ENCODE measurements around the gene DOP1A. TPM values are rescaled to one million over a fixed set of nuclear protein-coding genes. Genes with fewer than 3 reads are reported as not detected.

Gene DOP1A
- total RNA-seq, 4 donors from 2014 or later: 32.8 to 48.1 (median 36.0) TPM

- peaks cover 12 to 100% of the 10 kb centered on the region in 2 donors for H3K36me3 ChIP-seq
- no peak for TF ChIP-seq EP300 (IDR thresholded peaks at IDR 0.05)
- no peak overlapping the region for H3K4me3 ChIP-seq
- no peak overlapping the region for H3K27ac ChIP-seq
- no peaks in the 10 kb centered on the region for H3K9me3 ChIP-seq
- no peaks in the 10 kb centered on the region for H3K4me1 ChIP-seq
- no peak for ATAC-seq
- no peaks in the 10 kb centered on the region for H3K27me3 ChIP-seq
Observed at GRCh38 chr6:83169106-83169505, 101.6 kb downstream of the DOP1A start.

DNA sequence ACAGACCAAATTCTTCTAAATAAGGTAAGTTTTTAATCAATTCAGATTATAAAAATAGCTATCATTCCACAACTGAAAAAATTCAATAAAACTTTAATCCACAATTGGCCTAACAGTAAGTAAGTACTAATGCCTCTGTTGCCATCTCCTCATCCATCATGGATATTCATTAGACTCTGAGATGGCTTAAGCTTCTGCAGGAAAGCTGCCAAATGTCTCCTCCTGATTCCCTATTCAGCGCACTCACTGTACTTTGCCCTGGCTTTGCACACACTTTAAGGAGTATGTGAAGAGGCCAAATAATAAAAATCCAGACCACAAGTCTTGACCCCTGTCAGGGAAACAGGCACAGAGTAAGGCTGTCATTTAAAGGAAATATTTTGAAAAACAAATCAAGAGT is 102.0 kb downstream of the DOP1A start:
- ATAC-seq: no peak
- H3K9me3 ChIP-seq: no peaks in the 10 kb centered on the region
- TF ChIP-seq, protein P1, sequence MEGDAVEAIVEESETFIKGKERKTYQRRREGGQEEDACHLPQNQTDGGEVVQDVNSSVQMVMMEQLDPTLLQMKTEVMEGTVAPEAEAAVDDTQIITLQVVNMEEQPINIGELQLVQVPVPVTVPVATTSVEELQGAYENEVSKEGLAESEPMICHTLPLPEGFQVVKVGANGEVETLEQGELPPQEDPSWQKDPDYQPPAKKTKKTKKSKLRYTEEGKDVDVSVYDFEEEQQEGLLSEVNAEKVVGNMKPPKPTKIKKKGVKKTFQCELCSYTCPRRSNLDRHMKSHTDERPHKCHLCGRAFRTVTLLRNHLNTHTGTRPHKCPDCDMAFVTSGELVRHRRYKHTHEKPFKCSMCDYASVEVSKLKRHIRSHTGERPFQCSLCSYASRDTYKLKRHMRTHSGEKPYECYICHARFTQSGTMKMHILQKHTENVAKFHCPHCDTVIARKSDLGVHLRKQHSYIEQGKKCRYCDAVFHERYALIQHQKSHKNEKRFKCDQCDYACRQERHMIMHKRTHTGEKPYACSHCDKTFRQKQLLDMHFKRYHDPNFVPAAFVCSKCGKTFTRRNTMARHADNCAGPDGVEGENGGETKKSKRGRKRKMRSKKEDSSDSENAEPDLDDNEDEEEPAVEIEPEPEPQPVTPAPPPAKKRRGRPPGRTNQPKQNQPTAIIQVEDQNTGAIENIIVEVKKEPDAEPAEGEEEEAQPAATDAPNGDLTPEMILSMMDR (IDR thresholded peaks at IDR 0.05): no peak
- TF ChIP-seq POLR2A (IDR thresholded peaks at IDR 0.05): no peak
- no peak for TF ChIP-seq POLR2AphosphoS5 (IDR thresholded peaks at IDR 0.05)
- TF ChIP-seq EP300 (IDR thresholded peaks at IDR 0.05): no peak
- H3K27ac ChIP-seq: no peak overlapping the region
- H3K4me3 ChIP-seq: no peak overlapping the region
- H3K27me3 ChIP-seq: no peaks in the 10 kb centered on the region
- no peaks in the 10 kb centered on the region for H3K4me1 ChIP-seq
- peaks cover 12 to 100% of the 10 kb centered on the region in 2 donors for H3K36me3 ChIP-seq
- WGBS, 2 donors (ENCODE audit: low coverage in 1 of 2): 27 to 33% methylated on average over 1 of the region's 1 CpG

GRCh38 chr6:83176246-83176645 is 108.8 kb downstream of the DOP1A start:
- TF ChIP-seq, protein P1 (IDR thresholded peaks at IDR 0.05): no peak
- no peak for TF ChIP-seq POLR2AphosphoS5 (IDR thresholded peaks at IDR 0.05)
- no peak for TF ChIP-seq POLR2A (IDR thresholded peaks at IDR 0.05)
- no peak for TF ChIP-seq EP300 (IDR thresholded peaks at IDR 0.05)
- peaks cover 3 to 95% of the 10 kb centered on the region in 2 donors for H3K36me3 ChIP-seq
- no peak for ATAC-seq

GRCh38 chr6:83180426-83180950 is 113.0 kb downstream of the DOP1A start:
- TF ChIP-seq, protein P1 (IDR thresholded peaks at IDR 0.05): no peak
- TF ChIP-seq POLR2AphosphoS5 (IDR thresholded peaks at IDR 0.05): no peak
- no peak for TF ChIP-seq POLR2A (IDR thresholded peaks at IDR 0.05)
- no peak for TF ChIP-seq EP300 (IDR thresholded peaks at IDR 0.05)
- Histone ChIP-seq H3K27me3 (no peaks in the 10 kb centered on the region), H3K4me1 (peaks cover 0 to 5% (median 0%) of the 10 kb centered on the region in 3 donors), H3K4me3 (no peak overlapping the region), H3K36me3 (peaks cover 0 to 96% of the 10 kb centered on the region in 2 donors), H3K27ac (no peak overlapping the region), H3K9me3 (no peaks in the 10 kb centered on the region)
- no peak for ATAC-seq

More at GRCh38 chr6:83176246-83176645, 108.8 kb downstream of the DOP1A start:
- Histone ChIP-seq H3K4me3 (no peak overlapping the region), H3K4me1 (peaks cover 0 to 5% (median 0%) of the 10 kb centered on the region in 3 donors), H3K9me3 (no peaks in the 10 kb centered on the region), H3K27me3 (no peaks in the 10 kb centered on the region), H3K27ac (no peak overlapping the region)
- WGBS, 2 donors (ENCODE audit: low coverage in 1 of 2): 63 to 73% methylated on average over 4 of the region's 4 CpGs

DNA sequence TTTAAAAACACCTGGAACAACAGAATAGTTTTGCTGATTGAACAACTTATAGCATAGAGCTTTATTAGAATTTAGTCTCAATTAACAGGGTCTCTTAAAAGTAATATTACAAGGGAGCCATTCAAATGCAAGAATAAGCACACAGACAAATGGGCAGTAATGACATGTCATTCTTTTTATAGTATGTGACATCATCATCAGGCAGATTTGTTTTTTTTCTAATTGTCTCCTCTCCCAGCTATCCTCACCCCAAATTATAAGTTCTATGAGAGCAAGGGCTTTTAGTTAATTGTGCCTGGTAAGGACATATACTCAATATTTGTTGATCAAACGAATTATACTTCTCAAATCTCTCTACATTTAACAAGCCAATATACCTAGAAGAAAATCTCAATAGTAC is 114.6 kb downstream of the DOP1A start:
- Histone ChIP-seq H3K36me3 (peaks cover 0 to 97% of the 10 kb centered on the region in 2 donors), H3K4me1 (no peaks in the 10 kb centered on the region), H3K9me3 (no peaks in the 10 kb centered on the region), H3K27ac (no peak overlapping the region), H3K27me3 (no peaks in the 10 kb centered on the region), H3K4me3 (no peak overlapping the region)
- no peak for TF ChIP-seq POLR2AphosphoS5 (IDR thresholded peaks at IDR 0.05)
- TF ChIP-seq EP300 (IDR thresholded peaks at IDR 0.05): no peak
- no peak for TF ChIP-seq POLR2A (IDR thresholded peaks at IDR 0.05)
- TF ChIP-seq, protein P1 (IDR thresholded peaks at IDR 0.05): no peak
- no peak for ATAC-seq
- WGBS, 2 donors (ENCODE audit: low coverage in 1 of 2): 73 to 86% methylated on average over 1 of the region's 1 CpG

Measured in gastroesophageal sphincter (tissue), 4 donors.